ENCODE results near the gene BBS9.

BBS9 gene

GRCh38 chr7:33351709-33352108 lies 222.3 kb downstream of the BBS9 start:
- Histone ChIP-seq H3K9ac (ENCODE audit: low read length) (no peak overlapping the region), H3K27me3 (ENCODE audit: control insufficient read depth, insufficient read depth, low read length) (no peaks in the 10 kb centered on the region), H3K4me1 (ENCODE audit: control insufficient read depth, insufficient read depth, low read length) (no peaks in the 10 kb centered on the region), H3K36me3 (ENCODE audit: control insufficient read depth, insufficient read depth, low read length) (no peaks in the 10 kb centered on the region), H3K9me3 (ENCODE audit: control insufficient read depth, low read length) (no peaks in the 10 kb centered on the region), H3K4me3 (ENCODE audit: low read length) (no peak overlapping the region)

GRCh38 chr7:33354201-33354600 lies 224.8 kb downstream of the BBS9 start:
- Histone ChIP-seq H3K9me3 (ENCODE audit: control insufficient read depth, low read length) (no peaks in the 10 kb centered on the region), H3K4me3 (ENCODE audit: low read length) (no peak overlapping the region), H3K9ac (ENCODE audit: low read length) (no peak overlapping the region), H3K36me3 (ENCODE audit: control insufficient read depth, insufficient read depth, low read length) (no peaks in the 10 kb centered on the region), H3K27me3 (ENCODE audit: control insufficient read depth, insufficient read depth, low read length) (no peaks in the 10 kb centered on the region), H3K4me1 (ENCODE audit: control insufficient read depth, insufficient read depth, low read length) (no peaks in the 10 kb centered on the region)

GRCh38 chr7:33355386-33355785 lies 226.0 kb downstream of the BBS9 start:
- Histone ChIP-seq H3K9ac (ENCODE audit: low read length) (no peak overlapping the region), H3K27me3 (ENCODE audit: control insufficient read depth, insufficient read depth, low read length) (no peaks in the 10 kb centered on the region), H3K9me3 (ENCODE audit: control insufficient read depth, low read length) (no peaks in the 10 kb centered on the region), H3K4me3 (ENCODE audit: low read length) (no peak overlapping the region), H3K36me3 (ENCODE audit: control insufficient read depth, insufficient read depth, low read length) (no peaks in the 10 kb centered on the region), H3K4me1 (ENCODE audit: control insufficient read depth, insufficient read depth, low read length) (no peaks in the 10 kb centered on the region)

- no peaks in the 10 kb centered on the region for H3K36me3 ChIP-seq (ENCODE audit: control insufficient read depth, insufficient read depth, low read length)
- no peaks in the 10 kb centered on the region for H3K27me3 ChIP-seq (ENCODE audit: control insufficient read depth, insufficient read depth, low read length)
- H3K9ac ChIP-seq (ENCODE audit: low read length) = no peak overlapping the region
- no peaks in the 10 kb centered on the region for H3K9me3 ChIP-seq (ENCODE audit: control insufficient read depth, low read length)
- no peak overlapping the region for H3K4me3 ChIP-seq (ENCODE audit: low read length)
- no peaks in the 10 kb centered on the region for H3K4me1 ChIP-seq (ENCODE audit: control insufficient read depth, insufficient read depth, low read length)
Observed at GRCh38 chr7:33356336-33356735, 227.0 kb downstream of the BBS9 start.

- no peaks in the 10 kb centered on the region for H3K4me1 ChIP-seq (ENCODE audit: control insufficient read depth, insufficient read depth, low read length)
- H3K9me3 ChIP-seq (ENCODE audit: control insufficient read depth, low read length) = no peaks in the 10 kb centered on the region
- no peaks in the 10 kb centered on the region for H3K36me3 ChIP-seq (ENCODE audit: control insufficient read depth, insufficient read depth, low read length)
- H3K9ac ChIP-seq (ENCODE audit: low read length) = no peak overlapping the region
- H3K27me3 ChIP-seq (ENCODE audit: control insufficient read depth, insufficient read depth, low read length) = no peaks in the 10 kb centered on the region
- no peak overlapping the region for H3K4me3 ChIP-seq (ENCODE audit: low read length)
Observed at GRCh38 chr7:33357846-33358245, 228.5 kb downstream of the BBS9 start.

GRCh38 chr7:33369888-33370287 lies 240.5 kb downstream of the BBS9 start:
- Histone ChIP-seq H3K4me1 (ENCODE audit: control insufficient read depth, insufficient read depth, low read length) (no peaks in the 10 kb centered on the region), H3K9ac (ENCODE audit: low read length) (no peak overlapping the region), H3K9me3 (ENCODE audit: control insufficient read depth, low read length) (no peaks in the 10 kb centered on the region), H3K36me3 (ENCODE audit: control insufficient read depth, insufficient read depth, low read length) (no peaks in the 10 kb centered on the region), H3K27me3 (ENCODE audit: control insufficient read depth, insufficient read depth, low read length) (no peaks in the 10 kb centered on the region), H3K4me3 (ENCODE audit: low read length) (no peak overlapping the region)

- H3K4me3 ChIP-seq (ENCODE audit: low read length) = no peak overlapping the region
Observed at GRCh38 chr7:33373195-33373594, 243.8 kb downstream of the BBS9 start.

GRCh38 chr7:33379891-33380525 lies 250.6 kb downstream of the BBS9 start:
- H3K4me3 ChIP-seq (ENCODE audit: low read length) = no peak overlapping the region
- no peaks in the 10 kb centered on the region for H3K36me3 ChIP-seq (ENCODE audit: control insufficient read depth, insufficient read depth, low read length)
- no peak overlapping the region for H3K9ac ChIP-seq (ENCODE audit: low read length)
- no peaks in the 10 kb centered on the region for H3K9me3 ChIP-seq (ENCODE audit: control insufficient read depth, low read length)
- H3K27me3 ChIP-seq (ENCODE audit: control insufficient read depth, insufficient read depth, low read length) = no peaks in the 10 kb centered on the region
- no peaks in the 10 kb centered on the region for H3K4me1 ChIP-seq (ENCODE audit: control insufficient read depth, insufficient read depth, low read length)

More at GRCh38 chr7:33373195-33373594, 243.8 kb downstream of the BBS9 start:
- no peaks in the 10 kb centered on the region for H3K36me3 ChIP-seq (ENCODE audit: control insufficient read depth, insufficient read depth, low read length)
- no peaks in the 10 kb centered on the region for H3K27me3 ChIP-seq (ENCODE audit: control insufficient read depth, insufficient read depth, low read length)
- no peak overlapping the region for H3K9ac ChIP-seq (ENCODE audit: low read length)
- no peaks in the 10 kb centered on the region for H3K4me1 ChIP-seq (ENCODE audit: control insufficient read depth, insufficient read depth, low read length)
- no peaks in the 10 kb centered on the region for H3K9me3 ChIP-seq (ENCODE audit: control insufficient read depth, low read length)

GRCh38 chr7:33388332-33388731 lies 259.0 kb downstream of the BBS9 start:
- Histone ChIP-seq H3K4me3 (ENCODE audit: low read length) (no peak overlapping the region), H3K9me3 (ENCODE audit: control insufficient read depth, low read length) (no peaks in the 10 kb centered on the region), H3K36me3 (ENCODE audit: control insufficient read depth, insufficient read depth, low read length) (no peaks in the 10 kb centered on the region), H3K9ac (ENCODE audit: low read length) (no peak overlapping the region), H3K4me1 (ENCODE audit: control insufficient read depth, insufficient read depth, low read length) (no peaks in the 10 kb centered on the region), H3K27me3 (ENCODE audit: control insufficient read depth, insufficient read depth, low read length) (no peaks in the 10 kb centered on the region)

- H3K36me3 ChIP-seq (ENCODE audit: control insufficient read depth, insufficient read depth, low read length) = no peaks in the 10 kb centered on the region
Observed at GRCh38 chr7:33392148-33392547, 262.8 kb downstream of the BBS9 start.

GRCh38 chr7:33393770-33394169 lies 264.4 kb downstream of the BBS9 start:
- Histone ChIP-seq H3K4me1 (ENCODE audit: control insufficient read depth, insufficient read depth, low read length) (no peaks in the 10 kb centered on the region), H3K36me3 (ENCODE audit: control insufficient read depth, insufficient read depth, low read length) (no peaks in the 10 kb centered on the region), H3K9ac (ENCODE audit: low read length) (no peak overlapping the region)

More at GRCh38 chr7:33392148-33392547, 262.8 kb downstream of the BBS9 start:
- no peaks in the 10 kb centered on the region for H3K9me3 ChIP-seq (ENCODE audit: control insufficient read depth, low read length)
- no peak overlapping the region for H3K9ac ChIP-seq (ENCODE audit: low read length)
- H3K4me3 ChIP-seq (ENCODE audit: low read length) = no peak overlapping the region
- no peaks in the 10 kb centered on the region for H3K4me1 ChIP-seq (ENCODE audit: control insufficient read depth, insufficient read depth, low read length)
- no peaks in the 10 kb centered on the region for H3K27me3 ChIP-seq (ENCODE audit: control insufficient read depth, insufficient read depth, low read length)

GRCh38 chr7:33395340-33395739 lies 266.0 kb downstream of the BBS9 start:
- Histone ChIP-seq H3K4me3 (ENCODE audit: low read length) (no peak overlapping the region), H3K36me3 (ENCODE audit: control insufficient read depth, insufficient read depth, low read length) (no peaks in the 10 kb centered on the region), H3K9ac (ENCODE audit: low read length) (no peak overlapping the region), H3K27me3 (ENCODE audit: control insufficient read depth, insufficient read depth, low read length) (no peaks in the 10 kb centered on the region), H3K4me1 (ENCODE audit: control insufficient read depth, insufficient read depth, low read length) (no peaks in the 10 kb centered on the region), H3K9me3 (ENCODE audit: control insufficient read depth, low read length) (no peaks in the 10 kb centered on the region)

More at GRCh38 chr7:33393770-33394169, 264.4 kb downstream of the BBS9 start:
- H3K27me3 ChIP-seq (ENCODE audit: control insufficient read depth, insufficient read depth, low read length) = no peaks in the 10 kb centered on the region
- no peaks in the 10 kb centered on the region for H3K9me3 ChIP-seq (ENCODE audit: control insufficient read depth, low read length)
- H3K4me3 ChIP-seq (ENCODE audit: low read length) = no peak overlapping the region
